Gastrocnemius medialis (tissue), 4 donors: ENCODE data around the gene BCOR. TPM values are rescaled to one million over a fixed set of nuclear protein-coding genes. Genes with fewer than 3 reads are reported as not detected.

Experiments used
- ATAC-seq, 2 donors: fragments of 150-250 bp; one replicate each; pipeline ENCODE4 v1.9.1; 2016
- DNase-seq, 2 donors: peaks; one replicate each; pipeline ENCODE4 v3.0.0-alpha.2; 2019
- H3K27ac ChIP-seq, 4 donors: fragments of 200-600 bp; sonication (generic); 1 replicate in 1 of 4; 2 replicates in 3 of 4; pipeline ENCODE4 v1.5.1; 2016 to 2018; ENCODE audit warnings: mild to moderate bottlenecking in 2 of 4, moderate library complexity in 1 of 4
- H3K27me3 ChIP-seq, 3 donors: fragments of 200-600 bp; sonication (generic) in 2 of 3; 1 replicate in 1 of 3; 2 replicates in 2 of 3; pipeline versions ENCODE4 v1.5.1 to v1.6.0; 2016 to 2019; ENCODE audit warnings: mild to moderate bottlenecking in 1 of 3, moderate library complexity in 1 of 3
- H3K36me3 ChIP-seq, 2 donors: fragments of 200-600 bp; sonication (generic) in 1 of 2; one replicate each; pipeline ENCODE4 v1.5.1; 2017 to 2018
- H3K4me1 ChIP-seq, 2 donors: fragments of 200-600 bp; sonication (generic) in 1 of 2; one replicate each; pipeline ENCODE4 v1.5.1; 2016 to 2017; ENCODE audit warnings: mild to moderate bottlenecking in 2 of 2
- H3K4me3 ChIP-seq, 4 donors: fragments of 200-600 bp; sonication (generic) in 3 of 4; 1 replicate in 1 of 4; 2 replicates in 3 of 4; pipeline ENCODE4 v1.5.1; 2016 to 2019; ENCODE audit warnings: mild to moderate bottlenecking in 2 of 4
- H3K9me3 ChIP-seq, 3 donors: fragments of 200-600 bp; sonication (generic) in 2 of 3; 1 replicate in 1 of 3; 2 replicates in 2 of 3; pipeline ENCODE4 v1.5.1; 2016 to 2019
- CTCF ChIP-seq, 5 experiments: fragments of 450-650 bp in 3 of 5; fragments of 200-600 bp in 2 of 5; sonication (generic) in 2 of 5; IDR thresholded peaks in 4 of 5; conservative IDR thresholded peaks in 1 of 5; 1 replicate in 4 of 5; 2 replicates in 1 of 5; pipeline ENCODE4 v1.5.1; 2016 to 2019; ENCODE audit warnings: antibody characterized with exemption in 5 of 5, mild to moderate bottlenecking in 3 of 5, moderate library complexity in 3 of 5
- POLR2A ChIP-seq, 2 donors: fragments of 450-650 bp; IDR thresholded peaks; one replicate each; pipeline ENCODE4 v1.6.1; 2017; ENCODE audit warnings: antibody characterized with exemption in 2 of 2, mild to moderate bottlenecking in 2 of 2, moderate library complexity in 2 of 2
- in situ Hi-C, 4 donors: fragments of 200-750 bp; cut with MboI; loops; one replicate each; pipeline versions ENCODE4 v1.15.0 to v1.8.0; 2017; ENCODE audit warnings: low sequenced_read_pairs in 4 of 4
- intact Hi-C: fragments of 100-400 bp; cut with DNase I; formaldehyde crosslinking; loops from one replicate; pipeline ENCODE4 v1.15.1; 2023; ENCODE audit warnings: low total_unique reads
- total RNA-seq, 4 donors: library from RNA; depleted of rRNA; stranded (reverse); fragments of >200 nt; gene quantifications; one replicate each; pipeline versions ENCODE4 v1.1.0 to v1.2.3, GENCODE V29; 2016

The BCOR gene
- total RNA-seq, 4 donors from 2014 or later, result 6.5 to 43.8 (median 18.4) TPM

- peak; percentile 13 to 37 for ATAC-seq
- Histone ChIP-seq H3K36me3 (no peaks in the 10 kb centered on the region), H3K4me1 (peaks cover 3 to 8% of the 10 kb centered on the region in 2 donors), H3K4me3 (peak overlapping the region; percentile 64 to 94 (median 82)), H3K27ac (peak overlapping the region; percentile 88 to 93 (median 91)), H3K9me3 (no peaks in the 10 kb centered on the region), H3K27me3 (peaks cover 0 to 27% (median 16%) of the 10 kb centered on the region in 3 donors)
- in situ Hi-C loops (loop anchor here in 1 of 4 donors (10.0 kb wide), 1 partner anchor 46 kb away; no protein-coding TSS in a partner anchor), intact Hi-C loops (loop anchor here (5.0 to 10.0 kb wide), 5 partner anchors 74 to 364 kb away; no protein-coding TSS in a partner anchor)
- peak in 1 of 2 donors; percentile 45 for DNase-seq
- TF ChIP-seq CTCF (IDR thresholded peaks at IDR 0.05 in 4 of 5, conservative IDR thresholded peaks at IDR 0.05 in 1 of 5), result no peak
- peak; percentile 63 to 64 for TF ChIP-seq POLR2A (IDR thresholded peaks at IDR 0.05)
Observed at GRCh38 chrX:40098264-40099054, 701 bp upstream of the BCOR start.

- peak overlapping the region; percentile 64 to 94 (median 82) for H3K4me3 ChIP-seq
- peak overlapping the region; percentile 88 to 93 (median 91) for H3K27ac ChIP-seq
- H3K27me3 ChIP-seq, result peaks cover 0 to 27% (median 21%) of the 10 kb centered on the region in 3 donors
- TF ChIP-seq POLR2A (IDR thresholded peaks at IDR 0.05), result no peak
- no peaks in the 10 kb centered on the region for H3K36me3 ChIP-seq
- DNase-seq, result no peak
- H3K9me3 ChIP-seq, result no peaks in the 10 kb centered on the region
- ATAC-seq, result peak; percentile 1 to 11
- peaks cover 3 to 13% of the 10 kb centered on the region in 2 donors for H3K4me1 ChIP-seq
- intact Hi-C loops, result loop anchor here (2.0 to 10.0 kb wide), 6 partner anchors 75 to 362 kb away; no protein-coding TSS in a partner anchor
- in situ Hi-C loops, result loop anchor here in 1 of 4 donors (10.0 kb wide), 1 partner anchor 48 kb away; no protein-coding TSS in a partner anchor
Observed at GRCh38 chrX:40097141-40097503, 636 bp downstream of the BCOR start.

GRCh38 chrX:40096395-40097091 is 1.2 kb downstream of the BCOR start:
- ATAC-seq (peak in 1 of 2 donors; percentile 23), DNase-seq (peak in 1 of 2 donors; percentile 29)
- H3K9me3 ChIP-seq, result no peaks in the 10 kb centered on the region
- intact Hi-C loops (loop anchor here (2.0 to 10.0 kb wide), 6 partner anchors 76 to 362 kb away; no protein-coding TSS in a partner anchor), in situ Hi-C loops (loop anchor here in 1 of 4 donors (10.0 kb wide), 1 partner anchor 48 kb away; no protein-coding TSS in a partner anchor)
- H3K27me3 ChIP-seq, result peaks cover 0 to 24% (median 23%) of the 10 kb centered on the region in 3 donors
- H3K4me1 ChIP-seq, result peaks cover 3 to 19% of the 10 kb centered on the region in 2 donors
- peak overlapping the region; percentile 88 to 93 (median 91) for H3K27ac ChIP-seq
- H3K36me3 ChIP-seq, result no peaks in the 10 kb centered on the region
- TF ChIP-seq POLR2A (IDR thresholded peaks at IDR 0.05) (no peak), CTCF (IDR thresholded peaks at IDR 0.05 in 4 of 5, conservative IDR thresholded peaks at IDR 0.05 in 1 of 5) (no peak)
- peak overlapping the region; percentile 64 to 94 (median 82) for H3K4me3 ChIP-seq

GRCh38 chrX:40095583-40096394 is 2.0 kb downstream of the BCOR start:
- DNase-seq (no peak), ATAC-seq (peak in 1 of 2 donors; percentile 7)
- peaks cover 0 to 22% (median 20%) of the 10 kb centered on the region in 3 donors for H3K27me3 ChIP-seq
- no peaks in the 10 kb centered on the region for H3K9me3 ChIP-seq
- in situ Hi-C loops, result loop anchor here in 1 of 4 donors (10.0 kb wide), 1 partner anchor 49 kb away; no protein-coding TSS in a partner anchor
- peak overlapping the region; percentile 88 to 93 (median 91) for H3K27ac ChIP-seq
- H3K36me3 ChIP-seq, result no peaks in the 10 kb centered on the region
- TF ChIP-seq CTCF (IDR thresholded peaks at IDR 0.05 in 4 of 5, conservative IDR thresholded peaks at IDR 0.05 in 1 of 5) (no peak), POLR2A (IDR thresholded peaks at IDR 0.05) (peak in 1 of 2 donors; percentile 10)
- H3K4me1 ChIP-seq, result peaks cover 6 to 27% of the 10 kb centered on the region in 2 donors
- peak overlapping the region; percentile 64 to 94 (median 82) for H3K4me3 ChIP-seq
- intact Hi-C loops, result loop anchor here (2.0 to 10.0 kb wide), 8 partner anchors 13 to 361 kb away; no protein-coding TSS in a partner anchor
